22Rv1 (cell line): ENCODE data around the gene PRR15L.

ENCODE experiments used
- CTCF ChIP-seq: fragments of 450-650 bp; IDR thresholded peaks from 2 replicates; pipeline ENCODE4 v1.5.1; 2017; ENCODE audit warnings: mild to moderate bottlenecking
- ZFX ChIP-seq: fragments of 450-650 bp; IDR thresholded peaks from 2 replicates; pipeline ENCODE4 v1.6.1; 2017; ENCODE audit warnings: antibody characterized with exemption, borderline replicate concordance

- no peak for TF ChIP-seq CTCF
- TF ChIP-seq ZFX = no peak
Observed at GRCh38 chr17:47937941-47938340, 19.7 kb downstream of the PRR15L start.
